Esophagus muscularis mucosa (tissue), 4 donors: ENCODE measurements around the gene MAD1L1. TPM values are rescaled to one million over a fixed set of nuclear protein-coding genes. Genes with fewer than 3 reads are reported as not detected.

ENCODE experiments used
- DNase-seq: peaks from one replicate; pipeline ENCODE4 v3.0.0-alpha.2; 2017; ENCODE audit errors: extremely low spot score
- H3K27ac ChIP-seq, 4 donors: fragments of 200-600 bp; sonication (generic); replicated peaks in 1 of 4; 1 replicate in 3 of 4; 2 replicates in 1 of 4; pipeline ENCODE4 v1.5.1; 2016 to 2019; ENCODE audit warnings: mild to moderate bottlenecking in 1 of 4
- H3K27me3 ChIP-seq, 4 donors: fragments of 200-600 bp; sonication (generic); one replicate each; pipeline versions ENCODE4 v1.5.1 to v1.6.0; 2016 to 2019
- H3K36me3 ChIP-seq, 4 donors: fragments of 200-600 bp; sonication (generic); one replicate each; pipeline ENCODE4 v1.5.1; 2016 to 2019
- H3K4me1 ChIP-seq, 4 donors: fragments of 200-600 bp; sonication (generic); one replicate each; pipeline ENCODE4 v1.5.1; 2016 to 2019
- H3K4me3 ChIP-seq, 4 donors: fragments of 200-600 bp; sonication (generic); 1 replicate in 2 of 4; 2 replicates in 2 of 4; pipeline ENCODE4 v1.5.1; 2016 to 2019; ENCODE audit warnings: mild to moderate bottlenecking in 4 of 4, moderate library complexity in 1 of 4
- H3K9me3 ChIP-seq, 4 donors: fragments of 200-600 bp; sonication (generic); 1 replicate in 3 of 4; 2 replicates in 1 of 4; pipeline ENCODE4 v1.5.1; 2016 to 2019
- EP300 ChIP-seq: sonication (generic); formaldehyde crosslinking; IDR thresholded peaks from one replicate; pipeline ENCODE4 v1.6.1; 2017; ENCODE audit warnings: antibody characterized with exemption
- POLR2A ChIP-seq: fragments of 450-650 bp; IDR thresholded peaks from one replicate; pipeline ENCODE4 v1.6.1; 2017; ENCODE audit warnings: antibody characterized with exemption, moderate library complexity, mild to moderate bottlenecking, low read depth
- POLR2AphosphoS5 ChIP-seq, 2 donors: sonication (generic); formaldehyde crosslinking; IDR thresholded peaks; one replicate each; pipeline ENCODE4 v1.6.1; 2017; ENCODE audit warnings: antibody characterized with exemption in 2 of 2
- WGBS: methylation state at CpG from one replicate; pipeline ENCODE4 v1.1.5; 2018; 5-methylcytosine and 5-hydroxymethylcytosine counted together
- intact Hi-C: fragments of 100-400 bp; cut with DNase I; formaldehyde crosslinking; loops from one replicate; pipeline ENCODE4 v1.15.1; 2023
- total RNA-seq, 4 donors: library from RNA; depleted of rRNA; stranded (reverse); fragments of >200 nt; gene quantifications; one replicate each; pipeline versions ENCODE4 v1.1.0 to v1.2.1, GENCODE V29; 2016
- TF ChIP-seq, protein P1 (sequence below), 3 experiments: fragments of 200-600 bp in 2 of 3; fragments of 450-650 bp in 1 of 3; sonication (generic) in 2 of 3; IDR thresholded peaks; one replicate each; pipeline ENCODE4 v1.5.1; 2017 to 2019; ENCODE audit warnings: antibody characterized with exemption in 3 of 3, mild to moderate bottlenecking in 2 of 3, moderate library complexity in 1 of 3

The MAD1L1 gene
- total RNA-seq, 4 donors from 2014 or later = 22.2 to 33.1 (median 29.5) TPM

DNA sequence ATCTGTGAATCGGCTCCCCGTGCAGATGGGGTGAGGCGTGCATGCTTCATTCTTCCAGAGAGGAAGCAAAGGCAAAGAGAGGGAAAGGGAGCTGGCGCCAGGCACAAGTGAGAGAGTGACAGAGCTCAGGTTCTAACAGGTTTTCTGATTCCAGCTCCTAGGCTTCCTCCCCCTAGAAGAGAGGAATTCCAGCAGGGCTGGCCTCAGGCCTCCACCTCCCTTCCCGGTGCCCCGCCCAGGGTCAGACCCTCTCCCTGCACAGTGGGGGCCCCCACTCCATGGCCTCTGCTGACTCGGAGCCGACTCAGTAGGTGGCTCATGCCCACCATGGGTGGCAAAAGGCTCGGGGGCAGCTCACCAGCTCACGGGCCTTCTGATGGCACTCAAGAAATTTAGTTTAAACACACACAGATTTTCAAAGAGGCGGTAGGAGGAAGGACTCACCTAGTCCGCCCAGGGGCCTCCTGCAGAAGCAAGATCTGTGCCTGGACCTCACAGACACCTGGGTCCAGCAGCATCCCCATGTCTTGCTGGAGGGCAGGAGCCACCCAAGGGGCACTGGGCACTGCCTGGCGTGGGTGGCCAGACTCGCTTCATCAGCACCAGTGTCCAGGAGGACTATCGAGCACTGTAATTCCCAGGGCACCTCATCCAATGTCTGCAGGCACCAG lies 183.5 kb downstream of the MAD1L1 start:
- Histone ChIP-seq H3K4me3 (no peak overlapping the region), H3K9me3 (no peaks in the 10 kb centered on the region), H3K27me3 (no peaks in the 10 kb centered on the region), H3K4me1 (peaks cover 0 to 15% (median 0%) of the 10 kb centered on the region in 4 donors), H3K36me3 (peaks cover 0 to 12% (median 0%) of the 10 kb centered on the region in 4 donors), H3K27ac (no peak overlapping the region)
- intact Hi-C loops = no loop called here
- TF ChIP-seq EP300 = no peak
- no peak for TF ChIP-seq POLR2AphosphoS5 (IDR thresholded peaks at IDR 0.05)
- TF ChIP-seq POLR2A = no peak
- TF ChIP-seq, protein P1, sequence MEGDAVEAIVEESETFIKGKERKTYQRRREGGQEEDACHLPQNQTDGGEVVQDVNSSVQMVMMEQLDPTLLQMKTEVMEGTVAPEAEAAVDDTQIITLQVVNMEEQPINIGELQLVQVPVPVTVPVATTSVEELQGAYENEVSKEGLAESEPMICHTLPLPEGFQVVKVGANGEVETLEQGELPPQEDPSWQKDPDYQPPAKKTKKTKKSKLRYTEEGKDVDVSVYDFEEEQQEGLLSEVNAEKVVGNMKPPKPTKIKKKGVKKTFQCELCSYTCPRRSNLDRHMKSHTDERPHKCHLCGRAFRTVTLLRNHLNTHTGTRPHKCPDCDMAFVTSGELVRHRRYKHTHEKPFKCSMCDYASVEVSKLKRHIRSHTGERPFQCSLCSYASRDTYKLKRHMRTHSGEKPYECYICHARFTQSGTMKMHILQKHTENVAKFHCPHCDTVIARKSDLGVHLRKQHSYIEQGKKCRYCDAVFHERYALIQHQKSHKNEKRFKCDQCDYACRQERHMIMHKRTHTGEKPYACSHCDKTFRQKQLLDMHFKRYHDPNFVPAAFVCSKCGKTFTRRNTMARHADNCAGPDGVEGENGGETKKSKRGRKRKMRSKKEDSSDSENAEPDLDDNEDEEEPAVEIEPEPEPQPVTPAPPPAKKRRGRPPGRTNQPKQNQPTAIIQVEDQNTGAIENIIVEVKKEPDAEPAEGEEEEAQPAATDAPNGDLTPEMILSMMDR (IDR thresholded peaks at IDR 0.05) = no peak
- WGBS = 93% methylated on average over 8 of the region's 15 CpGs
- no peak for DNase-seq

GRCh38 chr7:2048531-2048930 lies 184.2 kb downstream of the MAD1L1 start:
- intact Hi-C loops = no loop called here
- no peak overlapping the region for H3K27ac ChIP-seq
- peaks cover 0 to 15% (median 0%) of the 10 kb centered on the region in 4 donors for H3K4me1 ChIP-seq
- 89% methylated on average over 11 of the region's 11 CpGs for WGBS
- no peak for DNase-seq
- no peaks in the 10 kb centered on the region for H3K9me3 ChIP-seq
- TF ChIP-seq, protein P1 (IDR thresholded peaks at IDR 0.05) = no peak
- TF ChIP-seq EP300 (no peak), POLR2A (no peak), POLR2AphosphoS5 (IDR thresholded peaks at IDR 0.05) (no peak)
- no peak overlapping the region for H3K4me3 ChIP-seq
- no peaks in the 10 kb centered on the region for H3K27me3 ChIP-seq
- H3K36me3 ChIP-seq = peaks cover 0 to 11% (median 0%) of the 10 kb centered on the region in 4 donors

- Histone ChIP-seq H3K9me3 (no peaks in the 10 kb centered on the region), H3K27ac (no peak overlapping the region), H3K4me3 (no peak overlapping the region), H3K36me3 (peaks cover 0 to 11% (median 2%) of the 10 kb centered on the region in 4 donors), H3K27me3 (no peaks in the 10 kb centered on the region), H3K4me1 (peaks cover 0 to 15% (median 0%) of the 10 kb centered on the region in 4 donors)
- TF ChIP-seq POLR2AphosphoS5 (IDR thresholded peaks at IDR 0.05) = no peak
- no peak for TF ChIP-seq POLR2A
- TF ChIP-seq, protein P1 (IDR thresholded peaks at IDR 0.05) = no peak
- no peak for TF ChIP-seq EP300
- 94% methylated on average over 16 of the region's 17 CpGs for WGBS
- intact Hi-C loops = no loop called here
- no peak for DNase-seq
Measured at GRCh38 chr7:2048006-2048405, 184.7 kb downstream of the MAD1L1 start.

DNA sequence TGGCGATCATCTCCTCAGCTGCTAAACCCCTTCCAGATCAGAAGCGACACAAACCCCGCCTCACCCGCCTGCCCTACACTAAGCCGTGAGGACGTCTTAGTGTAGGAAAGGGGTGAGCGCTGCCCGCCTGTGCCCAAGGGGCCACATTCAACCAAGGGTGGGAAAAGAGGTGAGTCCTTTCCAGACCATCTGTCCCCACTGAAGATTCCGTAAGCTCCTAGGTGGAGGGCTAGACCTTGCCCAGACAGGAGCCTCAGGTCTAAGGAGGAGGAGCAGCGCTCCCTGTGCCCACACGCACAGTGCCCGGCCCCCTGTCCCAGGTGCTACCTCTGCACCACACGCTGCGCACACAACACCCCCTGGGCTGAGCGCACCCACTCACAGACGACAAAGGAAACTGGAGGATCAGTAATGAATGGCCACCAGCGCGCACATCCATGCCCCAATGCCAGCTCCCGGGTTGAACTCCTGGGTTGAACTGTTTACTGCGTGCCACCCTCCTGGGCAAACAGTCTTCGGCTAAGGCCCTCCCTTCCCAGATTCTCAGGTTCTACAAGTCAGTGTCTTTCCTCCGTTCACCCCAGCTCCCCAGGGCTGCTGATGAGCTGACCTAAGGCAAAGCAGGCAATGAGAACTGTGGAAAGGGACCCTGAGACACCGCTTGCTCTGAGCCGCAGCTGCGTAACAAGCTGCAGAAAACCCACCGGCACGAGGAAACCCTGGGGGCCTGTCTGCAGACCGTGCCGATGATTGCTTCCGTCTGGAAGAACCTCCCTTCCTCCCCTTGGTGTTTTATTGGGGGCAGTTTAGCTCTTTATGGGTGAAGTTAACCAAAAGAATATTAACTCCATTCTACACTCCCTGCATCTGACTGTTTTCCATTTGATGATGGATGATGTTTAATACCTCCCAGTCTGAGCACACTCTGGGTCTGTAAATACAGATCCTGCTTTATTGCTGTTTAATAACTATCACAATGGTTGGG lies 185.9 kb downstream of the MAD1L1 start:
- WGBS = 88% methylated on average over 29 of the region's 30 CpGs
- Histone ChIP-seq H3K36me3 (peaks cover 0 to 11% (median 5%) of the 10 kb centered on the region in 4 donors), H3K27ac (no peak overlapping the region), H3K4me1 (peaks cover 0 to 10% (median 0%) of the 10 kb centered on the region in 4 donors), H3K27me3 (no peaks in the 10 kb centered on the region), H3K9me3 (no peaks in the 10 kb centered on the region), H3K4me3 (no peak overlapping the region)
- intact Hi-C loops = no loop called here
- TF ChIP-seq POLR2AphosphoS5 (IDR thresholded peaks at IDR 0.05) = no peak
- DNase-seq = no peak
